Suppressor macrophage treated with lipopolysaccharide for 1 hour (primary cell): ENCODE results near the gene SIRT5.
A peak's percentile ranks its signal among the peaks of the same experiment; 100 is the strongest.

Experiments used
- DNase-seq, 3 donors: peaks; one replicate each; pipeline ENCODE4 v3.0.0-alpha.2; 2020 to 2022

The SIRT5 gene

GRCh38 chr6:13590574-13591153 lies 16.3 kb downstream of the SIRT5 start:
- no peak for DNase-seq

- DNase-seq: no peak
Measured at GRCh38 chr6:13591205-13591921, 17.0 kb downstream of the SIRT5 start.

GRCh38 chr6:13593103-13593502 lies 18.7 kb downstream of the SIRT5 start:
- no peak for DNase-seq

DNA sequence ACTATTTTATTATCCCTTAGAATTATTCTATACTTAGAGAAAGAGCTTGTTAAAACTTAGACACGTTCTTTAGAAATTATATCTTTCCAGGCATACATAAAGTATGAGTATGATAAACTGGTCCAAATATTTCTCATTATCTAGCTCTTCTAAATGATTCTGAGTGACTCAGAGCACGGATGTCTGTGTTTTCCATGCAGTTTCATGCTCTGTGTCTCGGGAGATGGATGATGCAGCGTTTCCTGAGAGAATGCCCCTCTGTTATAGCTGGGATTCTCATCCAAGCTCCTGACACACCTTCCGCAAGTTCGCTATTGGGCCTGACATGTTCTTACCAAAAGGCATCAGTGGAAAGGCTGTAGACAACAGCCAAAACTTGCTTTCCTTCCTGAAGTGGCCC lies 19.3 kb downstream of the SIRT5 start:
- no peak for DNase-seq

DNA sequence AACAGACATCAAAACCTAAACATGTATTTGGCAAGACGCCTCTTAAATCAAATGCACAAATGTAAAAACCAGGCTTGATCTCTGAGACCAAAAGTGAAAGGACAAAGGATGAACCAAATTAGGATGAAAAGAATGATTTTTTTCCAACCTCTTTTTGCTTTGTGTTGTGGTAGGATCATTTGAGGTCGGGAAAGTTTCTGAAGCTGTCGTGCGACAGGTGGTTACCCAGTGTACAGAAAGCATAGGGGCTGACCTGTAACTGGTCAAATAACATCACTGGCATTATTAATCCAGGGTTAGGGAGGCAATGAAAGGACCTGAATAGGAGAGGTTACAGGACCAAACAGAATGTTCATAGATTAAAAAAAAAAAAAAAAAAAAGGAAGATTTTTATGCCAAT lies 22.7 kb downstream of the SIRT5 start:
- no peak for DNase-seq

GRCh38 chr6:13600036-13600435 lies 25.6 kb downstream of the SIRT5 start:
- DNase-seq: no peak

- no peak for DNase-seq
Measured at GRCh38 chr6:13604135-13604534, 29.7 kb downstream of the SIRT5 start.

GRCh38 chr6:13604546-13605416 lies 30.4 kb downstream of the SIRT5 start:
- no peak for DNase-seq

- no peak for DNase-seq
Measured at GRCh38 chr6:13605634-13606033, 31.2 kb downstream of the SIRT5 start.

- DNase-seq: peak in 2 of 3 donors; percentile 5 to 11
Measured at GRCh38 chr6:13611715-13612114, 37.3 kb downstream of the SIRT5 start.

DNA sequence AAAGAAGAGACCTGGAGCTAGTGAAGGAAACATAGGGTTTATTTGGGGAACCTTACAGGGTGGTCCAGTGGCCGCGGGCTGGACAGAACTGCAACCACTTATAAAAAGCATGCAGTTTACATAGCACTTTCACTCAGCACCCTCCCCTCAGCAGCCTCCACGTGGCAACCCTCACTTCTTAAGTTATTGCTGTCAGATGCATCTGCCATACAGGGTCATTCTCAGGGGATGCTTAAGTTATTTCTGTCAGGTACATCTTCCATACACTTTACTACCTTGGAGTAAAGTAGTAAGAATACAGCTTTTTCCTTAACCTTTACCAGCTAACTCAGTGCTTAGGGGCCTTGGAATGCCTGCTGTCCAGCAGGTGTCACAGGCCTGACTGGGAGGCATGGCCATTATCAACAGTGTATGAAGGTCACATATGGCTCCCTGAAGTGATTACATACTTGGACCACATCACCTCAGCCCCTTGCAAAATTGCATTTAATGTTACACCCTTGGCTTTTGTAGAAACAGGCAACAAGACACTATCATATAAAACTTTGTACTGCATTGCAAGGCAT lies 38.7 kb downstream of the SIRT5 start:
- DNase-seq: no peak

DNA sequence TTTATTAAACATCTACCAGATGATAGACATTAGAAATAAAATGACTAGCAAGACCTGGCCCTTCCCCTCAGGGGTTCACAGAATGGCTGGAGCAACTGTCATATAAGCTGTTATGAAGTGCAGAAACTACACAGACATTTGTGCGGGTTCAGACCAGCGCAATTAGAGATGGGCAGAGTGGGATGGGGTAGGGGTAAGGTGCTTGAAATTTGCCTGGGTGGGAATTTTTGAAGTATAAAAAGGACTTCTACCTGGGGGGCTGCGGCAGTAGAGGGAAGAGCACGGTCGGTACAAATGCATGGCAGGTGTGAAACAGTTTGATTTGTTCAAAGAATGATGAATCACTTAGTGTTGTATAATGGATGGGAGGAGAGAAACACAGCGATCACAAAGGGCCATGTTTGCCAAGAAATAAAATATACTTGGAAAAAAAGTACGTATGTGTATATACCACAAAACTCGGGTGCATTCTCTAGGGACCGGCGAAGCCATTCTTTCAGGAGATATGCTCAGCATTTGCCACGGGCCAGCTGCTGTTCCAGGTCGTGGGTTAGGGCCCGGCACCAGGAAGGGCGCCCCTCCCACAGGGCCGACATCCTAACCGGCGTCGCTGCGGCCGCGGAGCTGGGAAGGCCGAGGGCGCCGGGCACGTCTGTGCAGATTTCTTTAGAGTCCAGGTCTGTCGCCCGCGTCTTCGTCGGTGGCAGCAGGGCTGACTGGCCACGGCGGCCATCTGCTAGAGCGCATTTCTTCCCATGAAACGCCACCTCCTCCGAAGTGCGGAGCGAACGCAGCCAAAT lies 39.9 kb downstream of the SIRT5 start:
- DNase-seq: peak; percentile 38 to 66 (median 41)

DNA sequence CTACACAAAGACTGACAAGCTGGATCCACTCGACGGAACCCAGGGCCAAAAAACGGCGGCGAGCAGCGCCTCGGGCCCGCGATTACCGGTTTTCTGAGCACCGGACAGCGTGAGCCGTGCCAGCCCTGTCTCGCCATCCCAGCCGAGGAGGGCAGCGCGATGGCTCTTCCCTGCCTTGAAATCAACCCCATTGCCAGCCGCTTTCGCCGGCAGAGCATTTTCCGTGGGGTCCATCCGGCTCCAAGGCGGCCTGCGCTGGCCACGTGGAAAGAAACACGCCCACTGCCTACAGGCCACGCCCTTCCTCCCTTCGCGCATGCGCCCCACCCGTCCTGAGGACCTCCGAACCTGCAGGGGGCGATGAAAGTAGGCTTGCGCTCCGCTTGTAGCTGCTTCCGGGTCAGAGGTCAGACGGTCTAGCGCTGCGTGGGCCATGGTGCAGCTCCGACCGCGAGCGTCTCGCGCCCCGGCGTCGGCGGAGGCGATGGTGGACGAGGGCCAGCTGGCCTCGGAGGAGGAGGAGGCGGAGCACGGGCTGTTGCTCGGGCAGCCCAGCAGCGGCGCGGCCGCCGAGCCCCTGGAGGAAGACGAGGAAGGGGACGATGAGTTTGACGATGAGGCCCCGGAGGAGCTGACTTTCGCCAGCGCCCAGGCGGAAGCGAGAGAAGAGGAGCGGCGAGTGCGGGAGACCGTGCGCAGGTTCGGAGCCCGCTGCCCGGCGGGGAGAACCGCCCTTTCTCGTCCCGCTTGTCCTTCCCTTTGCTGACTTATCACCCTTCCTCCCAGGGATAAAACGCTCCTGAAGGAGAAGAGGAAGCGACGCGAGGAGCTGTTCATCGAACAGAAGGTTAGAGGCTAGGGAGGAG lies 40.8 kb downstream of the SIRT5 start, which contains the start of gene NOL7:
TSS of gene NOL7 (plus strand) at position 410 of the 866 bp plus-strand sequence. CDS start at position 434, 24 bp downstream.
- peak; percentile 99 for DNase-seq

GRCh38 chr6:13615792-13616120 lies 41.4 kb downstream of the SIRT5 start:
- peak; percentile 33 to 68 (median 48) for DNase-seq

GRCh38 chr6:13617066-13617465 lies 42.7 kb downstream of the SIRT5 start:
- no peak for DNase-seq

DNA sequence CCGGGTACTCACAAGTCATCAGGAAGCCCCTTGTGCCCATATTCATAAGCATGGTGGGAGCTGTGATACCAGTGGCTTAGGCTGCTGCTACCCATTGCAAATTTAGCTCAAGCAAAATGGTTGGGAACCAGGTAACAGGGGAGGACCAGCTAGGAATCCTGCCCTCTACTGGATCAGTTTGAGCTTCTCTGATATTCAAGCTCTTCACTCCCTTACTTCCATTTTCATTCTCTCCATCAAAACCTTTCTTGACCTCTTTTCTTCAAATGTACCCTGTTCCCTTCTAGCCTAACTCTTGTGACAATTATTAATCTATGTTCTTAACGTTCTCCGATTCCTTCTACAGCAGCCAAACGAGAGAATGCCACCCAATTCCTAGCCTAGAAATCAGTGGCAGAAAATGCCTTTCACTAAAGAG lies 50.5 kb downstream of the SIRT5 start:
- peak; percentile 31 to 39 (median 35) for DNase-seq

- DNase-seq: no peak
Measured at GRCh38 chr6:13629459-13630116, 55.2 kb downstream of the SIRT5 start.

GRCh38 chr6:13630499-13630898 lies 56.1 kb downstream of the SIRT5 start:
- no peak for DNase-seq

- no peak for DNase-seq
Measured at GRCh38 chr6:13633343-13633742, 58.9 kb downstream of the SIRT5 start.

GRCh38 chr6:13635948-13636658 lies 61.7 kb downstream of the SIRT5 start:
- DNase-seq: no peak
